PC-9 (cell line): ENCODE results near the gene E4F1. TPM values are rescaled to one million over a fixed set of nuclear protein-coding genes. Genes with fewer than 3 reads are reported as not detected.

Source experiments
- BruUV-seq: library from RNA; stranded (reverse); fragments of 400-500 nt; replicated peaks from 2 replicates; lab custom pipeline; 2021; lab: Mats Ljungman, UMichigan
- CTCF ChIA-PET: fragments of 300-600 bp; sonication (Branson Sonifier 250); formaldehyde crosslinking; loops from one replicate; lab custom pipeline; 2022; ENCODE audit warnings: antibody characterized with exemption; lab: Charles Lee
- POLR2A ChIA-PET: fragments of 300-600 bp; sonication (Branson Sonifier 250); formaldehyde crosslinking; loops from one replicate; lab custom pipeline; 2022; ENCODE audit warnings: antibody characterized with exemption; ENCODE audit not compliant: unreplicated experiment; lab: Charles Lee
- DNase-seq, 2 experiments: peaks; one replicate each; pipeline versions ENCODE4 v3.0.0 to v3.0.0-alpha.2; 2015 to 2022; ENCODE audit warnings: mixed read lengths in 1 of 2
- H2AFZ ChIP-seq: fragments of 200-600 bp; sonication (generic); 2 replicates; pipeline ENCODE4 v1.8.1; 2017; ENCODE audit warnings: antibody characterized with exemption
- H3F3A ChIP-seq: fragments of 200-600 bp; sonication (generic); 2 replicates; pipeline ENCODE4 v1.8.1; 2017; ENCODE audit warnings: antibody characterized with exemption, mild to moderate bottlenecking, low read depth; ENCODE audit not compliant: insufficient read depth
- H3K27ac ChIP-seq: fragments of 200-600 bp; sonication (generic); 2 replicates; pipeline ENCODE4 v1.6.1; 2016; ENCODE audit warnings: mixed run types
- H3K27me3 ChIP-seq: fragments of 200-600 bp; sonication (generic); 2 replicates; pipeline ENCODE4 v1.6.1; 2016; ENCODE audit warnings: low read depth, mixed run types; ENCODE audit not compliant: insufficient read depth
- H3K36me3 ChIP-seq: fragments of 200-600 bp; sonication (generic); 2 replicates; pipeline ENCODE4 v1.6.1; 2016; ENCODE audit warnings: low read depth, mixed run types
- H3K4me1 ChIP-seq: fragments of 200-600 bp; sonication (generic); replicated peaks from 2 replicates; pipeline ENCODE4 v1.6.1; 2016; ENCODE audit warnings: mixed run types; ENCODE audit not compliant: insufficient read depth
- H3K4me2 ChIP-seq: fragments of 200-600 bp; sonication (generic); 2 replicates; pipeline ENCODE4 v1.6.1; 2017; ENCODE audit warnings: mixed run types
- H3K4me3 ChIP-seq: fragments of 200-600 bp; sonication (generic); 2 replicates; pipeline ENCODE4 v1.6.1; 2016; ENCODE audit warnings: mixed run types
- H3K79me2 ChIP-seq: fragments of 200-600 bp; sonication (generic); 2 replicates; pipeline ENCODE4 v1.6.1; 2017; ENCODE audit warnings: low read depth, mixed run types
- H3K9me2 ChIP-seq: fragments of 200-600 bp; sonication (generic); 2 replicates; pipeline ENCODE4 v1.8.1; 2017; ENCODE audit warnings: mild to moderate bottlenecking; ENCODE audit not compliant: insufficient read depth
- H3K9me3 ChIP-seq: fragments of 200-600 bp; sonication (generic); 2 replicates; pipeline ENCODE4 v1.8.1; 2016; ENCODE audit warnings: low read depth; ENCODE audit not compliant: insufficient read depth
- H4K20me1 ChIP-seq: fragments of 200-600 bp; sonication (generic); 2 replicates; pipeline ENCODE4 v1.8.1; 2017; ENCODE audit not compliant: insufficient read depth
- EZH2 ChIP-seq: fragments of 200-600 bp; sonication (generic); IDR thresholded peaks from 2 replicates; pipeline ENCODE4 v1.8.0; 2017; ENCODE audit warnings: antibody characterized with exemption, low read depth
- intact Hi-C: fragments of 100-400 bp; cut with micrococcal nuclease; formaldehyde crosslinking; loops from one replicate; pipeline ENCODE4 v1.10.0; 2022; ENCODE audit not compliant: unreplicated experiment
- total RNA-seq: library from RNA; stranded (reverse); gene quantifications from 2 replicates; pipeline ENCODE4 v1.2.3, GENCODE V29; 2021
- TF ChIP-seq, protein P1 (sequence below): fragments of 200-600 bp; sonication (generic); conservative IDR thresholded peaks from 2 replicates; pipeline ENCODE4 v1.6.1; 2017; ENCODE audit warnings: mixed run types, antibody characterized with exemption, mild to moderate bottlenecking, moderate library complexity

Gene E4F1
- total RNA-seq, 1 experiment from 2014 or later: 38.8 TPM

DNA sequence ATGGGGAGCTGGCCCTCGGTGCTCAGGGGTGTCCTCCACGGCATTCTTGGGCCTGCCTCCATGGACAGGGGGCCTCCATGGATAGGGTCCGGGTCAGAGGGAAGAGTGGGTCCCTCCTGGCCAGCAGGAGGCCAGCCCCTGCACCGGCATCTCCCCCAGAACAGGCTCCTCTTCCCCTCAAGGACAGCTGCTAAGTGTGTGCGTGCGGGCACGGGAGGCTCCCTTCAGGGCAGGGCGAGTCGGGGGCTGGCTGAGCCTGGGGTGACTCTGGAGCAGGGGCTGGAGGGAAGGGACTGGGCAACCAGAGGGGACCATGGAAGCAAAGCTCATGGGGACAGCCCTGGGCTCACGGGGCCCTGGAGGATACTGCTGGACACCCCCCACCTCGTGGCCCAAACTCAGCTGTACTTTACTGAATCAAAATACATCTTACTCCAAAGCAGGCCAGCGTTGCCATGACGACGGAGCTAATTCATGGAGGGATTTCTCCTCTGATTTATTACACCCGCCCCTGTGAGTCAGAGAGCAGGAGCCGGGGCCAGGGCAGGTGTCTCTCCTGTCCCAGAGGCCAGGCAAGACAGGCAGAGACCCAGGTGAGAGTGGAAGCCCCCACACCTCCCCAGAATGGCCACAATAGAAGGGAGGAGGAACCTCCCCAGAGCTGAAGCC lies 29.1 kb upstream of the E4F1 start:
- no peaks in the 10 kb centered on the region for H3K9me2 ChIP-seq
- POLR2A ChIA-PET: interaction anchor here (1.0 kb wide), 1 partner anchor 9 kb away, joined by 3 read pairs; no protein-coding TSS in a partner anchor
- no peaks in the 10 kb centered on the region for H4K20me1 ChIP-seq
- no TSS peak for BruUV-seq
- H3K36me3 ChIP-seq: no peaks in the 10 kb centered on the region
- H3F3A ChIP-seq: peaks cover 12% of the 10 kb centered on the region; the same call in 1 of the 2 replicates
- no peak overlapping the region for H3K4me3 ChIP-seq
- no peaks in the 10 kb centered on the region for H3K9me3 ChIP-seq
- peaks cover 35% of the 10 kb centered on the region for H3K27me3 ChIP-seq
- H3K27ac ChIP-seq: no peak overlapping the region
- DNase-seq: peak; percentile 48 to 71
- intact Hi-C loops: no loop called here
- no peaks in the 10 kb centered on the region for H3K79me2 ChIP-seq
- no peak for TF ChIP-seq EZH2
- TF ChIP-seq, protein P1, sequence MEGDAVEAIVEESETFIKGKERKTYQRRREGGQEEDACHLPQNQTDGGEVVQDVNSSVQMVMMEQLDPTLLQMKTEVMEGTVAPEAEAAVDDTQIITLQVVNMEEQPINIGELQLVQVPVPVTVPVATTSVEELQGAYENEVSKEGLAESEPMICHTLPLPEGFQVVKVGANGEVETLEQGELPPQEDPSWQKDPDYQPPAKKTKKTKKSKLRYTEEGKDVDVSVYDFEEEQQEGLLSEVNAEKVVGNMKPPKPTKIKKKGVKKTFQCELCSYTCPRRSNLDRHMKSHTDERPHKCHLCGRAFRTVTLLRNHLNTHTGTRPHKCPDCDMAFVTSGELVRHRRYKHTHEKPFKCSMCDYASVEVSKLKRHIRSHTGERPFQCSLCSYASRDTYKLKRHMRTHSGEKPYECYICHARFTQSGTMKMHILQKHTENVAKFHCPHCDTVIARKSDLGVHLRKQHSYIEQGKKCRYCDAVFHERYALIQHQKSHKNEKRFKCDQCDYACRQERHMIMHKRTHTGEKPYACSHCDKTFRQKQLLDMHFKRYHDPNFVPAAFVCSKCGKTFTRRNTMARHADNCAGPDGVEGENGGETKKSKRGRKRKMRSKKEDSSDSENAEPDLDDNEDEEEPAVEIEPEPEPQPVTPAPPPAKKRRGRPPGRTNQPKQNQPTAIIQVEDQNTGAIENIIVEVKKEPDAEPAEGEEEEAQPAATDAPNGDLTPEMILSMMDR: no peak
- CTCF ChIA-PET: interaction anchor here (0.5 to 1.1 kb wide), 5 partner anchors 20 to 312 kb away, joined by 3 to 9 read pairs (median 5); partner anchors contain the start of genes NDUFB10 and PGP
- no peak overlapping the region for H2AFZ ChIP-seq
- no peaks in the 10 kb centered on the region for H3K4me1 ChIP-seq
- H3K4me2 ChIP-seq: no peak overlapping the region

DNA sequence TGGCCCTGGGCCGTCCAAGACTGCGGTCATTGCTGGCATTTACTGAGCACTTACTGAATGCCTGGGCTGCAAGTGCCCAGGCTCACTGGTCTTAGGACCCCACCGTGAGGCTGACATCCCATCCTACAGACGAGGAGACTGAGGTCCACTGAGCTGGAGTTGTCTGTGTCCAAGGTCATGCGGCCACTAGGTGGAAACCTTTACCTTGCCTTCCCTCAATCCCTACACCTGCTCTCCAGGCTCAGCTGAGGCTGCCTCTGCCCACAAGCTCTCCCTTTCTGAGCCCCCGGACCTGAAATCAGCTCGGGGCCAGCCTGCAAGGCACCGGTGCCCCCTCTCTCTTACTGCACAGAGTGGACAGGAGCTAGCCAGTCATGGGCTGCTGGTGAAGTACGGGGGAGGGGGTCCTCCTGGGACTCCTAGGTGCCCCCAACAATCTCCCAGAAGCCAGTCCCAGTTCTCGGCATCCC lies 28.5 kb upstream of the E4F1 start:
- peaks cover 12% of the 10 kb centered on the region; the same call in 1 of the 2 replicates for H3F3A ChIP-seq
- no peak overlapping the region for H2AFZ ChIP-seq
- peak overlapping the region; percentile 77; the same call in 1 of the 2 replicates for H3K4me2 ChIP-seq
- no peaks in the 10 kb centered on the region for H3K9me2 ChIP-seq
- DNase-seq: peak in 1 of 2 experiments; percentile 59
- no peak overlapping the region for H3K27ac ChIP-seq
- POLR2A ChIA-PET: interaction anchor here (1.0 kb wide), 1 partner anchor 8 kb away, joined by 3 read pairs; no protein-coding TSS in a partner anchor
- H3K9me3 ChIP-seq: no peaks in the 10 kb centered on the region
- no peaks in the 10 kb centered on the region for H4K20me1 ChIP-seq
- intact Hi-C loops: loop anchor here (5.0 kb wide), 1 partner anchor 307 kb away; no protein-coding TSS in a partner anchor
- no peaks in the 10 kb centered on the region for H3K79me2 ChIP-seq
- no peaks in the 10 kb centered on the region for H3K36me3 ChIP-seq
- CTCF ChIA-PET: interaction anchor here (0.5 to 1.1 kb wide), 4 partner anchors 20 to 311 kb away, joined by 3 to 8 read pairs (median 4); partner anchors contain the start of genes NDUFB10 and PGP
- no peaks in the 10 kb centered on the region for H3K4me1 ChIP-seq
- no peak overlapping the region for H3K4me3 ChIP-seq
- no peak for TF ChIP-seq EZH2
- TF ChIP-seq, protein P1: peak; percentile 70
- no TSS peak for BruUV-seq
- peaks cover 35% of the 10 kb centered on the region for H3K27me3 ChIP-seq

DNA sequence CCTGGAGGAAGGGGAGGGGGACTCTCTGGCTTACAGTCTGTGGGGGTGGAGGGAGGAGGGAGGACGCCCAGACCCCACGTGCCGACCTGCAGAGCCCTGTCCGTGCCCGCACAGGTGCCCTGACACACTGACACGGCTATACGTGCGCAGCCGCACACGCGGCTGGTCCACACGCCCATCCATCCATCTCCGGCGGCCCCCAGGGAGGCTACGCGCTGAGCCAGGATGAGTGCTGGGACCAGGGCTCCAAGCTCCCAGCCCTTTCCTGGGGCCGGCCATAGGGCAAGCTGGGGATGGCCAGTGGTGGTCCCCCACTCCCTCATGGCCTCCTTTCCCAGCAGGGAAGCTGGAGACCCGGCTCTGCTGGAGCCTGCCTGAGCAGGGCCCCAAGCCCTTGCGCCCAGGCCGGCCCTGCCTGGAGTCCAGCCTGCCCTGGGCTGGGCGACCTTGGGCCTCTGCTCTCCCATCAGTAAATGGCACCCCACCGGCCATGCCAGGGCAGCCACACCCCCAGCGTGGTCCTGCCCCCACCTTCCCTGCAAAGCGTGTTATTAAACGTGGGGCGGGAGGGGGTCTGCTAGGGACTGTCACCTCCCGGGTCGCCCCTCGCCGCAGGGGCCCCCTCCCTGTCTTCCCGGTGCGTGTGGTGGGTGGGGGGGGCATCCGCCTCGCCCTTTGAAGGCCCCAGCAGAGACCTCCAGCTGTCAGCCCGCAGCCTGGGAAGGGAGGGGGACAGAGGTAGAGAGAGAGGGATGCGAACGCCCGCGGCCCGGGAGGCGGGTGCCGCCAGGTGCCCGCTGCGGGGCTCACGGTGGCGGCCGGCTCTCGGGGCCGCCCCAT lies 27.8 kb upstream of the E4F1 start:
- no TSS peak for BruUV-seq
- Histone ChIP-seq H3K9me3 (no peaks in the 10 kb centered on the region), H4K20me1 (no peaks in the 10 kb centered on the region), H3K4me3 (peak overlapping the region; percentile 48; the same call in 1 of the 2 replicates), H3K27ac (no peak overlapping the region), H3K79me2 (no peaks in the 10 kb centered on the region), H3K36me3 (no peaks in the 10 kb centered on the region), H3F3A (peaks cover 12% of the 10 kb centered on the region; the same call in 1 of the 2 replicates), H2AFZ (no peak overlapping the region), H3K27me3 (peaks cover 35% of the 10 kb centered on the region), H3K4me2 (peak overlapping the region; percentile 77), H3K9me2 (no peaks in the 10 kb centered on the region), H3K4me1 (no peaks in the 10 kb centered on the region)
- no peak for TF ChIP-seq EZH2
- TF ChIP-seq, protein P1: no peak
- no peak for DNase-seq
- ChIA-PET CTCF (interaction anchor here (0.5 to 1.1 kb wide), 3 partner anchors 19 to 285 kb away, joined by 4 to 6 read pairs (median 5); partner anchors contain the start of gene PGP), POLR2A (interaction anchor here (1.0 kb wide), 1 partner anchor 8 kb away, joined by 3 read pairs; no protein-coding TSS in a partner anchor)
- intact Hi-C loops: loop anchor here (5.0 kb wide), 1 partner anchor 307 kb away; no protein-coding TSS in a partner anchor
